OCI-LY3 (cell line): ENCODE data around the gene ARL6.

Experiments used
- EZH2phosphoT487 ChIP-seq: fragments of 200-600 bp; shearing (Covaris generic); IDR thresholded peaks from 2 replicates; pipeline ENCODE4 v1.6.1; 2018; ENCODE audit warnings: antibody characterized with exemption, mixed run types, low read depth
- TF ChIP-seq, protein P1 (sequence below): fragments of 200-600, 300-600 bp; sonication (generic); IDR thresholded peaks from 2 replicates; pipeline ENCODE4 v1.5.1; 2014; ENCODE audit warnings: antibody characterized with exemption, low read length, low read depth

DNA sequence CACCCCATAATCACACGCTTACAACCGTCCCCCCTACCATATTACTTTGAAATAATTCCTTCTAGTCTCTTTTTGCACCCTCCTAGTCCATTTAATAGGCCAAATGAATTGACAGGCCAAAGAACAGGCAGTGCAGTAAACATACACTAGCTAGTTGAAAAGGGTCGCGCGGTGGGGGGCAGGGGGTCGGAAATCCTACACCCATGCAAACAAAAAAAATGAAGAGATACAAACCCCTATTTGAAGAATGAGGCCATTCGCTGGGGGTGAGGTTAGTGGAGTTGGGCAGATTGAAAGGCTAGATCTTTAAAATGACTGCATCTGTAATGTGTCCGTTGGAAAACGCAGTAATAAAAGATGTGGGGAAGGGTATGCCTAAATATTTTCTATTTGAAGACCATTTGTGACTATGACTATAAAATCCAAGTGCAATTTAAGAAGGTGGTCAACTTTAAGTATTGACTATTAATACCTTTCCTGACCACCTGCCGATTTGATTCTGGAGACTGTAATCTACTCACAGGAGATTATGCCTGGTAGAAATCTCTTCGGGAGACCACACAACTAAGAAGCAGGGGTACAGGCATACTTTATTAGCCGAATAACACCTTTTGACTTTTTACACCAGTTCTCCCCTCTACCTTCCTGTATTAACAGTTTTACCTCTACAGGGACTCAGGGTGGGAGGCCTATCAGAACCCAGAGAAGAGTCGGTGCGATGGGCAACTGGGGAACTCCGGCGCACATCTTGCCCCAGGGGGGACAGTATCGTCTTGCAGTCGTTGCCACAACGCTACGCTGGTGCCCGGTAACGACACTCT lies 762 bp upstream of the ARL6 start:
- TF ChIP-seq, protein P1, sequence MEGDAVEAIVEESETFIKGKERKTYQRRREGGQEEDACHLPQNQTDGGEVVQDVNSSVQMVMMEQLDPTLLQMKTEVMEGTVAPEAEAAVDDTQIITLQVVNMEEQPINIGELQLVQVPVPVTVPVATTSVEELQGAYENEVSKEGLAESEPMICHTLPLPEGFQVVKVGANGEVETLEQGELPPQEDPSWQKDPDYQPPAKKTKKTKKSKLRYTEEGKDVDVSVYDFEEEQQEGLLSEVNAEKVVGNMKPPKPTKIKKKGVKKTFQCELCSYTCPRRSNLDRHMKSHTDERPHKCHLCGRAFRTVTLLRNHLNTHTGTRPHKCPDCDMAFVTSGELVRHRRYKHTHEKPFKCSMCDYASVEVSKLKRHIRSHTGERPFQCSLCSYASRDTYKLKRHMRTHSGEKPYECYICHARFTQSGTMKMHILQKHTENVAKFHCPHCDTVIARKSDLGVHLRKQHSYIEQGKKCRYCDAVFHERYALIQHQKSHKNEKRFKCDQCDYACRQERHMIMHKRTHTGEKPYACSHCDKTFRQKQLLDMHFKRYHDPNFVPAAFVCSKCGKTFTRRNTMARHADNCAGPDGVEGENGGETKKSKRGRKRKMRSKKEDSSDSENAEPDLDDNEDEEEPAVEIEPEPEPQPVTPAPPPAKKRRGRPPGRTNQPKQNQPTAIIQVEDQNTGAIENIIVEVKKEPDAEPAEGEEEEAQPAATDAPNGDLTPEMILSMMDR = no peak
- no peak for TF ChIP-seq EZH2phosphoT487
